ENCODE measurements around the gene TBC1D17.

Gene TBC1D17

DNA sequence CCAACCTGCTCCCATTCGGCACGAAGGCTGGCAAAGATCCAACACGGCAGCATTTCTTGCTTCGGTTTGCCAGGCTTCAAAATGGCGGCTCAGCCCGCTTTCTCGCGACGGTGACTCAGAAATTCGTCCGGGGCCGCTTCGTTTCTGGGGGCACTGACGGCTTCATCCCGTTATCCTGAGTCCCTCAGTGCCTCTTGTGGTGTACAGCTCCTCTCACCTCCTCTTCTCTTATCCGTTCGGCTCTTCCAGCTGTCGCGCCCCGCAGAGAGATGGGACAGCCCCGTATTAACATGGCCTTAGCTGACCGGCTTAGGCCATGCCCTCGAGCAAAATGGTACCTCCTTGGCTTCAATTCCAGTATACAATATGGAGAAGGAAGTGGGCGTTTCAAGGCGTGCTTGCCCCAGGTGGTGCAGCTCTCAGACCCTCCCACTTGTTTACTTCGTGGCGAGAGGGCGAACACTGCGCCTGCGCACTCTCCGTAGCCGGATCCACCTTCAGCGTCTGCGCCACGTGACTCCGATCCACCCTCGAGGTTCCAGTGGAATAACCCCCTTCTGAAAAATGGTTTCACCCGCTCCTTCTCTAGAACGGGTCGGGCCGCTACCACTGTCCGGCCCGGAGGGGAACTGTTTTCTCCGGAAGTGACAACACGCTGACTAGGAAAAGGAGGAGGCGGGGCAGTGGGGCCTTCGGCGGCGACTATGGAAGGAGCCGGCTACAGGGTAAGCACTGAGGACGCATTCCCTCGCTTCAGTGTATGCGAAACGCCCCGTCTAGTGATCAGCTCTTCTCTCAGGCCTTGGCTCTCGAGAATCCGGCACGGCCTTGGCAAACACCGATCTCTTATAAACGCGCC is at the start of gene TBC1D17, which contains the start of gene AKT1S1:
TSS of gene TBC1D17 (plus strand) at position 683 of the 859 bp plus-strand sequence. CDS start at position 705, 22 bp downstream.
TSS of gene AKT1S1 (minus strand) at position 336 of the 859 bp plus-strand sequence. CDS start 4,060 bp downstream, outside the sequence.
- peak; percentile 99 for DNase-seq

DNA sequence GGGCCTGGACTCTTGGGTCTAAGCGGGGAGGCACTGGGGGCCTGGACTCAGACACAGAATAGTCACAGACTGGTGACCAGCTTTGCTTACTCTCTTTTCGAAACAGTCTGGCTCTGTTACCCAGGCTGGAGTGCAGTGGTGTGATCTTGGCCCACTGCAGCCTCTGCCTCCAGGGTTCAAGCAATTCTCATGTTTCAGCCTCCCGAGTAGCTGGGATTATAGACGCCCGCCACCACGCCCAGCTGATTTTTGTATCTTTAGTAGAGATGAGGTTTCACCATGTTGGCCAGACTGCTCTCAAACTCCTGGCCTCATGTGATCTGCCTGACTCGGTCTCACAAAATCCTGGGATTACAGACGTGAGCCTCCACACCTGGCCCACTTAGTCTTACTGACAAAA is 48.3 kb upstream of the TBC1D17 start:
- DNase-seq: no peak

DNA sequence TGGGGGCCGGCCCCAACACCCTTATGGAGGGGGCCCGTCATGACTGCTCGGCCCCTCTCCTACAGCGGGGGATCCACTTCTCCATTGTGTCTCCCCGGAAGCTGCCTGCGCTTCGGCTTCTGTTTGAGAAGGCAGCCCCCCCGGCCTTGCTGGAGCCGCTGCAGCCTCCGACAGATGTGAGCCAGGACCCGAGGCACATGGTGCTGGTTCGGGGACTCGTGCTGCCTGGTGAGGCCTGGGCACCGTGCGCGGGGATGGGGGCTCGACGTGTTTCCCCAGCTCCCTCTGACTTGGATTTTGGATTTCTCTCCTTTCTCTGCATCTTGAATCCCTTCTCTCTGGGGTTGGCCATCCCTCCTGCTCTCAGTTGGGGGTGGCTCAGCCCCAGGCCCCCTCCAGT is 47.8 kb upstream of the TBC1D17 start:
- no peak for DNase-seq

DNA sequence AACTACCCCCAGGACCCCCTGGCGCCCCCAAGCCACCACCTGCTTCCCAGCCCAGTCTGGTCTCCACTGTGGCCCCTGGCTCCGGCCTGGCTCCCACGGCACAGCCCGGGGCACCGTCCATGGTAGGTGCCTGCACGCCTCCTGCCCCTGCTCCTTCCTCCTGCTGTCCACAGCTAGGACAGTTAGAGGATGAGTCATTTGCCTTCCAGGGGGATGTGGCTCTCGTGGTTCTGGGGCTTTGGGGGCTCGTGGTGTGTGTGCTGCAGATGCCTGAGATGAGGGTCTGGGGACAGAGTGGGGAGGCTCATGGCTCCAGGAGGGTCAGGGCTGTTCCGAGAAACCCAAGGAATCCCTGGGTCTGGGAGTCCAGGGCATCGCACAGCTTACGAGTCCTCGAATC is 46.7 kb upstream of the TBC1D17 start:
- no peak for DNase-seq

DNA sequence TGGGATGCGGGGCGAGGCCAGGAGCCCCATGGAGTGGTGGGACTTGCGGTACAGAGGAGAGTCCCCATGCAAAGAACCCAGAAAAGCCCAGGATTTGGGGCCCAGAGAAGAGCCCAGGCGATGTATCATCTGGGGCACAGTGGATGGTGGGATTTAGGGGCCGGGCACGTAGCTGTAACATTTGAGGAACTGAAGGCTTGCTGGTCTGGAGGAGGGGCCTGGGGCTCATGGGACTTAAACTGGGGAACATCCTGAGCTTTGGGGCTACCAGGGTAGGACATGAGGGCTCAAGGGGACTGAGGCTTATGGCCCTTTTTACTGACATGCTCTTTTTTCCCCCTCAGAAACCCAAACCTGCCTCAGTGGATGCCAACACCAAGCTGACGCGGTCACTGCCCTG is 45.9 kb upstream of the TBC1D17 start:
- no peak for DNase-seq

DNA sequence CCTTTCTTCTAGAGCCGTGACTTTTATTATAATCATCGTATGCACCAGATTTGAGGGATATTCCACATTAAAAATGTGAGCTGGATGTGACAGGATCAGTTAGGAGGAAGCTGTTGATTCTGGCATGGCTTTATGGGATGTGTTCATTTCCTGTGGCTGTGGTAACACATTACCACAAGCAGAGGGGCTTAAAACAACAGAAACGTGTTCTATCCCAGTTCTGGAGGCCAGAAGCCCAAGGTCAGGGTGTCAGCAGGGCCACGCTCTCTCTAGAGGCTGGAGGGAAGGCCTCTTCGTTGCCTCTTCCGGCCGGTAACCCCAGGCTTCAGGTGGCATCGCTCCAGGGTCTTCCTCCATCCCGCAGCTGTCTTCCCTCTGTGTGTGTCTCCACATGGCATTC is 44.9 kb upstream of the TBC1D17 start:
- DNase-seq: no peak

DNA sequence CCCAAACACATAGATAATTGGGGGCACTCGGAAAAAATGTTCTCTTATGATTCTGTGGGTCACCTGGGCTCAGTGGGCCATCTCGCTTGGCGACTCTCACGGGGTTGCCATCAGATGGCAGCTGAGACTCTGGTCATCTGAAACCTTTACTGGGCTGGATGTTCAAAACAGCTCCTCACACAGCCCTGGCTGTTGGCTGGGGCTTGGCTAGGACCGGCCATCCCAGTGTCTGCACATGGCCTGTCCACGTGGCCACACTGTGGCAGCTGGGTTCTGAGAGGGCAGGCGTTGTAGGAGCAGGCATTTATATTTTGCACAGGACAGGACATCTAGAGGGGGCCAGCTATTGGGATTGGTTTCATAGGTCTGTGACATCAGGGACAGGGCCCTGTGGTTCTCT is 43.9 kb upstream of the TBC1D17 start:
- no peak for DNase-seq

DNA sequence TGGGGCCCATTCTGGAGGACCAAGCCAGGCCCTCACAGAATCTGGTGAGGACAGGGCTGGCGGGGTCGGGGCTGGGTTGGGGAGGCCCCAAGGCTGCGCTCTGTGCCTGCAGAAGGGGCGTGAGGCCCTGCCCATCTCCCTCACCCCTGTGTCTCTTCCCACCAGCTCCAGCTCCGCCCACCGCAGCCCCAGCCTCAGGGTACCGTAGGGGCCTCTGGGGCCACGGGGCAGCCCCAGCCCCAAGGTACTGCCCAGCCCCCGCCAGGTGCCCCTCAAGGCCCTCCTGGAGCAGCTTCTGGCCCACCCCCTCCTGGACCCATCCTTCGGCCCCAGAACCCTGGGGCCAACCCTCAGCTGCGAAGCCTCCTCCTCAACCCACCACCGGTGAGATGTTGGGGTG is 41.9 kb upstream of the TBC1D17 start:
- no peak for DNase-seq

DNA sequence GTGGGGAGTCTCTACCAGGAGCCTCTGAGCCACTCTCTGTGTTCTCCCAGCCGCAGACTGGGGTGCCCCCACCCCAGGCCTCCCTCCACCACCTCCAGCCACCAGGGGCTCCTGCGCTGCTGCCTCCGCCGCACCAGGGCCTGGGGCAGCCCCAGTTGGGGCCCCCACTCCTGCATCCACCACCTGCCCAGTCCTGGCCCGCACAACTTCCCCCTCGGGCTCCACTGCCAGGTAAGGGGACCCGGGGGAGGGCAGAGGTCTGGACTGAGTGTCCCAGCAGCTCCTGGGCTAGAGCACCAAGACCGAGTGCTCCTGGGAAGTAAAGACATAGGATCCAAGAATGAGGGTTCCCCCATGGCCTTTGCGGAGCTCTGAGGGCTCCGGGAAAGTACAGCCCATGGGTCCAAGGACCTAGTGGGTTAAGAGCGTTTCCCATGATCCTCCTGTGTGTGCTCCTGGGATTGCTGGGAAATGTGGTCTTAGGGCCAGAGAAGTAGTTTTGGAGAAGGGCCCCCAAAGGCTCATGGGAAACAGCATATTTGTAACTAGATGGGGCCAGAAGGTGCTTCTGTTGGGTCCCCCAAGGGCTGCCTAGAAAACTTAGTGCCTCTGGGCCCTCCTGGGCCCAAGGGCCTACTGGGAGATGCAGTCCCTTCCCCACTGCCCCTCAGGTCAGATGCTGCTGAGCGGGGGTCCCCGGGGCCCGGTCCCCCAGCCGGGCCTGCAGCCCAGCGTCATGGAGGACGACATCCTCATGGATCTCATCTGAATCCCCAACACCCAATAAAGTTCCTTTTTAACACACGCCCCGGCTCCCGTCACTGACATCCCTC is 41.1 kb upstream of the TBC1D17 start:
- no peak for DNase-seq

DNA sequence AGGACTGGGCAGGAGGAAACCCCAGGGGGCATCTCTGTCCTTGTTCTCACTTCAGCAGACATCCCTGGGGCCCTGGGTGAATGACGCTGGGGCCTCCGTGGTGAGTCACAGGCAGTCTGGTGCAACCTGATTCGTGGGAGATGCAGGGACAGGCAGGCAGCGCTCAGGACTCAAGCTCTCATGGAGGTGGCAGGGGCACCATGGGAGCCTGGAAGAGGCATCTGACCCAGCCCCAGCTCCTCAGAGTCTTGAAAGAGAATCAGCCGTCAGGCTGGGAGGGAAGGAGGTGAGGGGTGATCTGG is 40.5 kb upstream of the TBC1D17 start:
- DNase-seq: no peak

DNA sequence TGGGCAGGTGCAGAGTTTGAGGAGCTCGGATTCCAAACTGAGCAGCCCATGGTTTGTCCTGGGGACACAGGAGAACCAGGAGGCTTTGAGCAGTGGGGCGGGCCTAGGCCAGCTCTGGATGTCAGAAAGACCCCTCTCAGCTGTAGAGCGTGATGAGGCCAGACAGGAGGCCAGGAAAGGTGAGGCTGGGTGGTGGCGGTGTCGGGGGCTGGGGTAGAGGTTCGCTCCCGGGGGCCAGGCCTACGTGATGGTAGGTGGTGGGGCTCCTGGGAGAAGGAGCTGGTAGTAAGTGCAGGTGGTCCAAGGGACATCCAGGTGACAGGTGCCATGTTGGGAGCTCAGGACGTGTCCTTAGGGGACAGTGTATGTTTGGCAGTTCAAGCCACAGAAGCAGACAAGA is 40.1 kb upstream of the TBC1D17 start:
- DNase-seq: no peak

DNA sequence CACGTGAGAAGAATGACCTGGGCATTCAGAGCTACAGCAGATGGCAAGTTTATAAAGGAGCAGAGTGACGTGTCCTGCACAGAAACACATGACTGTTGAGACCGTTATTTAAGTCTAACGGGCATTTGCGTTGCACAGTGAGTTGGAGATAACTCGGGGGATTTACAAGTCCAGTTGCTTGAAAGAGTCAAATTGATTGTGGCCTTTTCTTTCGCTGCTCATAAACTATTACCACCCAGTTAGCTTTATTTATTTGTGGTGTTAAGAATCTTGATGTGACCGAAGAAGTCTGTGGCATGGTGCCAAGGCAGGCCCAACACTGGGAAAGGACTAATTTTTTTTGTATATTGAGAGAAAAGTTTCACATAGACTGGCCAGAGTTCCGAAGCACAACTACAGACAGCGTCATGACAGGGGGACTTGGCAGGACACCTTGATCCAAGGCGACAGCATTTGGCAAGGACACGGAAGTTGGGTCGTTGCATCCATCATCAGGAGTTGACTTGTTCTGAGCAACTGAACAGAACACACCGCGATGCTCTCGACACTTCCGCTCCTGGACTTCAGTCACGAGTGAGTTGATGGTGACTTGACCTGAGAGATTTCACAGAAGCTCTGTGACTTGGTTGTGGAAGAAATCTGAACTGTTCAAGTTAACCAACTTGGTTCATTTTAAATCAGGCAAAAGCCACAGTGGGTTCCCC is 38.5 kb upstream of the TBC1D17 start:
- no peak for DNase-seq

DNA sequence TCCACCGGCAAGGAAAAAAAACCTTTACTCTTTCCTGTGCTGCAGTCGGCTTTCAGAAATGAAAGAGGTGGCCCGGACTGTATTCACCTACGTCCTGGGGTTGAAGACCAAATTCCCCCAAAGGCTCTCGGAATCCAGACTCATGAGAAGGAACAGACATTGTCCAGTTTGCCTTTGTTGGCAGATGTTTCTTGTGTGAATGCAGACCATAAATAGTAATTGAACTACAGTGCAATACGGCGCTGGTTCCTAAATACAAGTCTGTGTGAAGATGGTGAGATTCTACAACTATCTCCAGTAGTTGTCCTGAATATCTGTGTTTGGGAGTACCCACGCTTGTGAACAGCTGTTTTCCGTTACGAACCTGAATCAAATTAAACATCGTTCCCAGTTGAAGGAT is 37.8 kb upstream of the TBC1D17 start:
- DNase-seq: no peak

DNA sequence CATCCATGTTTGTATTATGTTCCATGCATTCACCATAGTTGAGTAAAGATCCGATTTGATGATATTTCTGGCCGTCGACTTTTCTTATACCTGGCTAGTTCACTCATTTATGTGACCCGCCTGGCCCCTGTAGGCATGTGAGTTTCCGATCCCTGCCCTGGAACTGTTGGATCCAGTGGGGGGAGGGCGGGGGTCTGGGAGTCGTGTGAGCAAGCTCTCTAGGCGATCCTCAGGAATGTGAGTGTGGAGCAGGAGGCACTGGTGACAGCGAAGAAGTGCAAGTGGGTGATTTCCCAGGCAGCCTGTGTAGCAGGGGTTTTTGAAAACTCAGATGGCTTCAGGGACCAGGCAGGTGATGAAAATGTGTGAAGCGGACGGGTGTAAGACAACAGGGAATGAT is 37.2 kb upstream of the TBC1D17 start:
- DNase-seq: no peak

DNA sequence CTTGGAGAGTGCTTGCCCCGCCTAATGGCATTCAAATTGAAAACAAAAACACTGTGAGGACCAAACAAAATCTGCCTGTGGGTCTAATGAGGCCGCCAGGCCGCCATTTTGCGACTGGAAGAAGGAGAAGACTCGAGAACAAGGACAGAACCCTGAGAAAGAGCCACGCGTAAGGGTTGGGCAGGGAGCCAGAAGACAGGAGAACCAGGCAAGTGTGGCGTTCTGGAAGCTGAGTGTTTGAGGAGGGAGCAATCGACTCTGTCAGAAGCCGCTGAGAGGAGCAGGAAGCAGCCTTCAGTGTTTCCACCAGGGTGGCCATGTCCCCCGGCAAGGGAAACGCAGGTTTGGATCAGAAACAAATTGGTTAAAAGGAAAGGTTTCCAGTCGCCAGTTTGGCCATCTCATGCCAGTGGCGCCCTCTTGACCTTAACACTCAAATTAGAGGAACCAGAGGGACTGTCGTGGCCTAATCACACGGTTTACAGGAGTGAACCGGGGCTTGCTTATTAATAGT is 36.7 kb upstream of the TBC1D17 start:
- DNase-seq: no peak

DNA sequence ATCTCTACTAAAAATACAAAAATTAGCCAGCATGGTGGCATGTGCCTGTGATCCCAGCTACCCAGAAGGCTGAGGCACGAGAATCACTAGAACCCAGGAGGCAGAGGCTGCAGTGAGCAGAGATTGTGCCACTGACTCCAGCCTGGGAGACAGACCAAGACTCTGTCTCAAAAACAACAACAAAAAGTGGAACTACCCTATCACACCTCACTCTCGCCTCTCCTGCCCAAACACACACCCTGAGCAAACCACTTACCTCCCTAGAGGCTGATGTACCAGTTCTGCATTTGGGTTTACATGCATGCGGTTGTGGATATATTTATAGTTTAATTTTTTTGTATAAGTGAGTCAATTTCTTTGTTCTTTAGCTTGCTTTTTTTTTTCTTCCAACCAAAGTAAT is 34.2 kb upstream of the TBC1D17 start:
- DNase-seq: no peak

DNA sequence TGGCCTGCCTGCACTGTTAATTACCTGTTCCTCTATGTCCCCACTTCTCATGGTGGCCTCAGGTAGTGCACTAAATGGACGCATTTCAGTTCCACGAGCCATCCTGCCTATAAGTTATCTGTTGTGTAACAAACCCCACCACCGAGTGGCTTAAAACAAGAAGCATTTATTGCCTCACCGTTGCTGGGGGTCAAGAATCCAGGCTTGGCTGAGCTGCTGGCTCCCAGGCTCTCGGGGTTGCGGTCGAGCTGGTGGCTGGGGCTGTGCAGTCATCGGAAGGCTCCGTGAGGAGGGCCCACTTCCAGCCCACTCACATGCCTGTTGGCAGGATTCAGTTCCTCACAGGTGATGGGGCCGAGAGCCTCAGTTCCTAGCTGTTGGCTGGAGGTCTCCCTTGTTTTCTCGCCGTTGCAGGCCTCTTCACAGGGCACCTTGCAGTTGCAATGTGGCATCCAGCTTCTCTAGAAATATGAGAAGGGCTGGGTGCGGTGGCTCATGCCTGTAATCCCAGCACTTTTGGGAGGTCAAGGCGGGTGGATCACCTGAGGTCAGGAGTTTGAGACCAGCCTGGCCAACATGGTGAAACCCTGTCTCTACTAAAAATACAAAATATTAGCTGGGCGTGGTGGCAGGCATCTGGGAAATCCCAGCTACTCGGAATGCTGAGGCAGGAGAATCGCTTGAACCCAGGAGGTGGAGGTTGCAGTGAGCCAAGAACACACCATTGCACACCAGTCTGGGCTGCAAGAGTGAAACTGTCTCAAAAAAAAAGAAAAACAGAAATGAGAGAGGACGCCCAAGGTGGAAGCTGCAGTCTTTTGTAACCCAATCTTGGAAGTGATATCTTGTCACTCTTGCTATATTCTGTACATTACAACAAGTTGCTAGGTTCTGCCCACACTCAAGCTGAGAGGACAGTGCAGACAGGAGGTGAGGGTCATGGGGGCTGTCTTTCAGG is 33.1 kb upstream of the TBC1D17 start:
- no peak for DNase-seq

DNA sequence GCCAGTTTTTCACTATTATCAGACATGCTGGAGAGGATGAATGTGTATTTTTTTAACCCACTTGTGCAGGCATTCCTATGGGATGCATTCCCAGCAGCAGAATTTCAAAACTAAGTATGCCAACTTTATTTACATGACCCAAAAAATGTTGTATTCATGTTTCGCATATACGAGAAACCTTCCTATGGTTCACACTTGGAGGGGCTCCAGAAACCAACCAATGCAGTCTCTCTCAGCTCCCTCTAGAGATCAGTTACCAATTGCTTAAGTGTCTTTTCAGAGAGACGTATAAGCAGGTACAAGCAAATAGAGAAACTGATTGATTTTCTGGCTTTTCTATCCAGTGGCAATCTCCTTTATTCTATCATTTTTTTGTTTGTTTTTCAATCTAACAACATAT is 32.1 kb upstream of the TBC1D17 start:
- DNase-seq: no peak

DNA sequence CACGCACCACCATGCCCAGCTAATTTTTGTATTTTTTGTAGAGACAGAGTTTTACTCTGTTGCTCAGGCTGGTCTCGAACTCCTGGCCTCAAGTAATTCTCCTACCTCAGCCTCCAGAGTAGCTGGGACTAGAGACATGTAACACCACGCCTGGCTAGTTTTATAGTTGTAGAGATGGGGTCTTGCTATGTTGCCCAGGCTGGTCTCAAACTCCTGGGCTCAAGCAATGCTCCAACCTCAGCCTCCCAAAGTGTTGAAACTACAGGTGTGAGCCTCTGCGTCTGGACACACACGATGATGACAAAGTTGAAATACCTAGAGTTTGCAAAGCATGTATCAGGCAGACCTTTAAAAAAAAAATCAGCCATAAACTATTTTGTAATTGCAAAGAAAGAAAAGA is 31.1 kb upstream of the TBC1D17 start:
- DNase-seq: no peak

DNA sequence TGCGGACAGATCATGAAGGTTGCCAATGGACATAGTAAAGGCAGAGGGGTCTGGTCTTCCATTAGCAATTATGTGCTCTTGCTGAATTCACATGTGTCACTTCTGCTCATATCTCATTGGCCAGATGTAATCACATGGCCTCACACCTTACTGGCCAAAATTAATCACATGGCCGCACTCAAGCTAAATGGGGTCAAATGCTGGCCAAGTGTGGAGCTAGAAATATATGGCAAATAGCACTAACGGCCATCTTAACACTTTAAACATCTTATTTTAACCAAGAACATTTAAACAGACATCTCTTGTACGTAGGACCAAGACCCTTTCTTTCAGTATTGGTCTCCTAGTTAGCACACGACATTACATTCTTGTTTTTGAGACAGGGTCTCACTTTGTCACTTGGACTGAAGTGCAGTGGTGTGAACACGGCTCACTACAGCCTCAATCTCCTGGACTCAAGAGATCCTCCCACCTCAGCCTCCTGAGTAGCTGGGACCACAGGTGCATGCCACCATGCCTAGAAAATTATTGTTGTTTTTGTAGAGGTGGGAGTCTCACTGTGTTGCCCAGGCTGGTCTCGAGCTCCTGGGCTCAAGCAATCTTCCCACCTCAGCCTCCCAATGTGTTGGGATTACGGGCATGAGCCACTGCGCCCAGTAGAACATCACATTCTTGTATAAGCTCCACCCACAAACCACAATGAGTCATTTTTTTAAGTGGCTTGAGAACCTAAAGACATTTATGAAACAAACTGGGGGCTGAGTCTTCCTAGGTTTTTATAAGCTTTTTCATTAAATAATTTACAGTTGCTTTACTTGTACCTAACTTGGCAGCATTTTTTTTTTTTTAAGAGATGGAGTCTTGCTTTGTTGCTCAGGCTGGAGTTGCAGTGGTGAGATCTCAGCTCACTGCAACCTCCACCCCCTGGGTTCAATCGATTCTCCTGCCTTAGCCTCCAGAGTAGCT is 29.5 kb upstream of the TBC1D17 start:
- no peak for DNase-seq

DNA sequence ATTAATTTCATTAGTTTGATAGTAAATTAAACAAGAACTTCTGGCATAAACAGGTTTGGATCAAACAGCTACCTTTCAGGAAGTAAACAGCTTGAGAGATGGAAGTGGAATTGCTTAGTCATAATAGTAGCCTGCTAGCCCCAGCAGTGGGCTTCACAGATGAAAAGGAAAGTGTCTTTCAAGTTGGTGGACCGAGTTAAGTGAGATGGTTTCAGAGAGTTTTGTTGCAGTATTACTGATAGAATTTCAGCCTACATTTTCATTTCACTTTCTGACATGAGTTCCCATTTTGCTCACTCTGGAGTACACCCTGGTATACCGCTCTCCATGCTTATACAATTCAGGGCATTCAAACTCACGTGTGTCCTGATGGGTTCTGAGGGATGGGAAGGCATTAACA is 28.6 kb upstream of the TBC1D17 start:
- no peak for DNase-seq

Measured in NCI-H774 (cell line).